PC-3 (cell line): ENCODE data around the gene CACNB3.

Source experiments
- EZH2 ChIP-seq: fragments of 300-600 bp; sonication (generic); IDR thresholded peaks from one replicate; pipeline ENCODE4 v1.6.1; 2017; ENCODE audit warnings: antibody characterized with exemption, mild to moderate bottlenecking, low read length; ENCODE audit not compliant: unreplicated experiment
- EZH2phosphoT487 ChIP-seq: fragments of 300-600 bp; sonication (generic); IDR thresholded peaks from 2 replicates; pipeline ENCODE4 v1.6.1; 2018; ENCODE audit warnings: mild to moderate bottlenecking, antibody characterized with exemption, low read length, borderline replicate concordance
- TF ChIP-seq, protein P1 (sequence below): fragments of 300-600 bp; sonication (generic); conservative IDR thresholded peaks from 2 replicates; pipeline ENCODE4 v1.5.1; 2017; ENCODE audit warnings: antibody characterized with exemption, low read depth, mild to moderate bottlenecking, low read length

DNA sequence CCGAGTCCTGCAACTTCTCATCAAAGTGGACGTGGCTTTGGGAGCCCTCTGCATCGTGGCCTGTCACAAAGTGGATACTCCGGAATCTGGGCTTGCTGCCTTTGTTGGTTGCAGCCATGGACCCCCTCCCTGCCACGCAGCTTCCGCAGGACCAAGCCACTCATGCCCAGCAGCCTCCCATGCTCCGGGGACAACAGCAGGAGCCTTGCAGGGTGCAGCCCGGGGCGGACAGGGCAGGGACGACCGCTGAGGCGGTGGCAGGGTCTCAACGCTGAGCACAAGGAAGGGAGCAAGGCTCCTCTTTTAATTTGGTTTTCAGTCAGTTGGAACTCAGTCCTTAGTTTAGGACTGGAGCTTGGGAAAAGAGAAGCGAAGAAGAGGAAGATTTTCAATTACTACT lies 17.3 kb upstream of the CACNB3 start:
- TF ChIP-seq, protein P1, sequence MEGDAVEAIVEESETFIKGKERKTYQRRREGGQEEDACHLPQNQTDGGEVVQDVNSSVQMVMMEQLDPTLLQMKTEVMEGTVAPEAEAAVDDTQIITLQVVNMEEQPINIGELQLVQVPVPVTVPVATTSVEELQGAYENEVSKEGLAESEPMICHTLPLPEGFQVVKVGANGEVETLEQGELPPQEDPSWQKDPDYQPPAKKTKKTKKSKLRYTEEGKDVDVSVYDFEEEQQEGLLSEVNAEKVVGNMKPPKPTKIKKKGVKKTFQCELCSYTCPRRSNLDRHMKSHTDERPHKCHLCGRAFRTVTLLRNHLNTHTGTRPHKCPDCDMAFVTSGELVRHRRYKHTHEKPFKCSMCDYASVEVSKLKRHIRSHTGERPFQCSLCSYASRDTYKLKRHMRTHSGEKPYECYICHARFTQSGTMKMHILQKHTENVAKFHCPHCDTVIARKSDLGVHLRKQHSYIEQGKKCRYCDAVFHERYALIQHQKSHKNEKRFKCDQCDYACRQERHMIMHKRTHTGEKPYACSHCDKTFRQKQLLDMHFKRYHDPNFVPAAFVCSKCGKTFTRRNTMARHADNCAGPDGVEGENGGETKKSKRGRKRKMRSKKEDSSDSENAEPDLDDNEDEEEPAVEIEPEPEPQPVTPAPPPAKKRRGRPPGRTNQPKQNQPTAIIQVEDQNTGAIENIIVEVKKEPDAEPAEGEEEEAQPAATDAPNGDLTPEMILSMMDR = no peak
- TF ChIP-seq EZH2phosphoT487 = no peak
- TF ChIP-seq EZH2 = no peak
